Thoracic aorta (tissue), 2 donors: ENCODE measurements around the gene BCL2L1. TPM values are rescaled to one million over a fixed set of nuclear protein-coding genes. Genes with fewer than 3 reads are reported as not detected.
"Not testable (repeated sequence)": the region's sequence is repeated elsewhere in the genome, so short reads cannot be mapped to it uniquely, and the experiment has no call there.

Experiments used
- ATAC-seq: fragments of 150-250 bp; one replicate; pipeline ENCODE4 v1.8.0; 2017; ENCODE audit warnings: low read depth; ENCODE audit not compliant: insufficient number of reproducible peaks, low FRiP score
- DNase-seq: peaks from one replicate; pipeline ENCODE4 v3.0.0-alpha.2; 2020; ENCODE audit warnings: low spot score
- H3K27ac ChIP-seq, 2 donors: fragments of 200-600 bp; sonication (generic); 1 replicate in 1 of 2; 2 replicates in 1 of 2; pipeline ENCODE4 v1.5.1; 2016; ENCODE audit warnings: mild to moderate bottlenecking in 2 of 2, moderate library complexity in 2 of 2
- H3K27me3 ChIP-seq: fragments of 200-600 bp; sonication (generic); replicated peaks from 2 replicates; pipeline ENCODE4 v1.6.0; 2016; ENCODE audit warnings: mild to moderate bottlenecking; ENCODE audit not compliant: insufficient read depth
- H3K36me3 ChIP-seq: fragments of 200-600 bp; sonication (generic); one replicate; pipeline ENCODE4 v1.5.1; 2016
- H3K4me1 ChIP-seq, 2 donors: fragments of 200-600 bp; sonication (generic); 1 replicate in 1 of 2; 2 replicates in 1 of 2; pipeline versions ENCODE4 v1.5.1 to v1.6.0; 2016; ENCODE audit warnings: low read depth in 2 of 2, mild to moderate bottlenecking in 1 of 2; ENCODE audit not compliant: control insufficient read depth in 1 of 2
- H3K4me3 ChIP-seq: fragments of 200-600 bp; sonication (generic); 2 replicates; pipeline ENCODE4 v1.5.1; 2016; ENCODE audit warnings: mild to moderate bottlenecking
- H3K9me3 ChIP-seq: fragments of 200-600 bp; sonication (generic); 2 replicates; pipeline ENCODE4 v1.5.1; 2016
- total RNA-seq, 2 donors: library from RNA; depleted of rRNA; stranded (reverse); fragments of >200 nt; gene quantifications; one replicate each; pipeline versions ENCODE4 v1.1.0 to v1.2.3, GENCODE V29; 2016
- TF ChIP-seq, protein P1 (sequence below): fragments of 200-600 bp; sonication (generic); IDR thresholded peaks from one replicate; pipeline ENCODE4 v1.5.1; 2019; ENCODE audit warnings: antibody characterized with exemption

BCL2L1 gene
- total RNA-seq, 2 donors from 2014 or later = 137 to 187 TPM

DNA sequence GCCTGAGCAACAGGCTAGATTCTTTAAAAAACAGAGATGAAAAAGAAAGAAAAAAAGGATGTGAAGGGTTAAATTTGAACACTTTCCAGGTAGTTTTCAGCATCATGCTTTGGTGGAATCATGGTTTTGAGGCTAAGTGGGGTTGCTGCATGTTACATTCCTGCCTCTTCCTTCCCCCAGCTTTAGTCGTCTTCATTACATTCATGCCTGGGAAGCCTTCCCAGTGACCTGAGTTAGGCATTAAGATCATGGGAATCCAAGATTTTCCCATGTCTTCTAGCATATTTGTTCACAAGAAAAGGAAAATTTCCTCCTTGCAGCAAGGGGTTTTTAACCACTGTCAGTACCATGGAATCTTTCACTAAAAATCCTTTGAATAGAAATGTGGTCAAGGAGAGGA is 28.5 kb upstream of the BCL2L1 start:
- no peak overlapping the region for H3K4me3 ChIP-seq
- no peaks in the 10 kb centered on the region for H3K27me3 ChIP-seq
- H3K9me3 ChIP-seq = no peaks in the 10 kb centered on the region
- H3K4me1 ChIP-seq = no peaks in the 10 kb centered on the region
- no peaks in the 10 kb centered on the region for H3K36me3 ChIP-seq
- H3K27ac ChIP-seq = no peak overlapping the region
- TF ChIP-seq, protein P1, sequence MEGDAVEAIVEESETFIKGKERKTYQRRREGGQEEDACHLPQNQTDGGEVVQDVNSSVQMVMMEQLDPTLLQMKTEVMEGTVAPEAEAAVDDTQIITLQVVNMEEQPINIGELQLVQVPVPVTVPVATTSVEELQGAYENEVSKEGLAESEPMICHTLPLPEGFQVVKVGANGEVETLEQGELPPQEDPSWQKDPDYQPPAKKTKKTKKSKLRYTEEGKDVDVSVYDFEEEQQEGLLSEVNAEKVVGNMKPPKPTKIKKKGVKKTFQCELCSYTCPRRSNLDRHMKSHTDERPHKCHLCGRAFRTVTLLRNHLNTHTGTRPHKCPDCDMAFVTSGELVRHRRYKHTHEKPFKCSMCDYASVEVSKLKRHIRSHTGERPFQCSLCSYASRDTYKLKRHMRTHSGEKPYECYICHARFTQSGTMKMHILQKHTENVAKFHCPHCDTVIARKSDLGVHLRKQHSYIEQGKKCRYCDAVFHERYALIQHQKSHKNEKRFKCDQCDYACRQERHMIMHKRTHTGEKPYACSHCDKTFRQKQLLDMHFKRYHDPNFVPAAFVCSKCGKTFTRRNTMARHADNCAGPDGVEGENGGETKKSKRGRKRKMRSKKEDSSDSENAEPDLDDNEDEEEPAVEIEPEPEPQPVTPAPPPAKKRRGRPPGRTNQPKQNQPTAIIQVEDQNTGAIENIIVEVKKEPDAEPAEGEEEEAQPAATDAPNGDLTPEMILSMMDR = no peak
- no peak for ATAC-seq
- no peak for DNase-seq

DNA sequence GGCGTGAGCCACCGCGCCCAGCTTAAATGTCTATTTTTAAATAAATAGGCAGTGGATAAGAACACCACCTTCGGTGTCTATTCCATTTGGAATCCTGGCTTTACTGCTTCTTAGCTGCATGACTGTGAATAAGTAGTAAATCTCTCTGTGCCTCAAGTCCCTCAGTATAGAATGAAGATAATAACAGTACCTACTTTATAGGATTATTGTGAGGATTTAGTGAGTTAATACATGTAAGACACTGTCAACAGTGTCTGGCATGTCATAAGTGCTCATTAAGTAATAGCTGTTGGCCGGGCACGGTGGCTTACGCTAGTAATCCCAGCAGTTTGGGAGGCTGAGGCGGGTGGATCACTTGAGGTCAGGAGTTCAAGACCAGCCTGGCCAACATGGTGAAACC is 26.6 kb upstream of the BCL2L1 start:
- H3K9me3 ChIP-seq = no peaks in the 10 kb centered on the region
- TF ChIP-seq, protein P1 = no peak
- H3K27ac ChIP-seq = no peak overlapping the region
- no peak overlapping the region for H3K4me3 ChIP-seq
- H3K36me3 ChIP-seq = no peaks in the 10 kb centered on the region
- ATAC-seq = no peak
- H3K4me1 ChIP-seq = no peaks in the 10 kb centered on the region
- no peaks in the 10 kb centered on the region for H3K27me3 ChIP-seq
- DNase-seq = no peak

DNA sequence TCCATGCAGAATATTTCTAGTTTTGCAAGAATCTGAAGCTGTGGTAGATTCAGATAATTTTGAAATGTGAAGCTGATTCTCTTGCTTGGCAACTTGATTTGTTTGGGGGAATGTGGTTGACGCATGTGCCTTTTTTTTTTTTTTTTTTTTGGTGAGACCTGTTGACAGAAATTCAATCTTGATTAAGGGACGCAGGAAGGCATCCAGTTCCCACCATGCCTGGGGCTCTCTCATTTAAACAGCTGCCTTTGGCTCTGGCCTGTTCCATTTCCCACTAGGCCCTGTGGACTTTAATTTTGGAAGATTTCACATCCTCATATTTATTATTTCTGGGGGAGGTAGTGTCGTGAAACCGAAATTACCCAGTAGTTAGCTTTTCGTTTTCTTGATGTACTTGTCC is 25.0 kb upstream of the BCL2L1 start:
- Histone ChIP-seq H3K36me3 (no peaks in the 10 kb centered on the region), H3K9me3 (no peaks in the 10 kb centered on the region), H3K4me1 (no peaks in the 10 kb centered on the region), H3K4me3 (no peak overlapping the region), H3K27ac (peak overlapping the region in 1 of 2 donors; percentile 14), H3K27me3 (no peaks in the 10 kb centered on the region)
- ATAC-seq (no peak), DNase-seq (no peak)
- TF ChIP-seq, protein P1 = no peak

DNA sequence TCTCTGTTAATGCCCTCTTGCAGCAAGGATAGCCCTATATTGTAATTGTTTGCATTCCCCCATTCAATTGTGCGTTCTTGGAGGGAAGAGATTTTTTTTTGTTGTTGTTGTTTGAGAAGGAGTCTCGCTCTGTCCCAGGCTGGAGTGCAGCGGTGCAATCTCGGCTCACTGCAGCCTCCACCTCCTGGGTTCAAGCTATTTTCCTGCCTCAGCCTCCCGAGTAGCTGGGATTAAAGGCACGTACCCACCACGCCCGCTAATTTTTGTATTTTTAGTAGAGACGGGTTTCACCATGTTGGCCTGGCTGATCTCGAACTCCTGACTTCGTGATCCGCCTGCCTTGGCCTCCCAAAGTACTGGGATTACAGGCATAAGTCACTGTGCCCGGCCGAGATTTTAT is 24.4 kb upstream of the BCL2L1 start:
- H3K27me3 ChIP-seq, H3K9me3 ChIP-seq, DNase-seq, ATAC-seq, H3K27ac ChIP-seq, H3K4me3 ChIP-seq, H3K4me1 ChIP-seq, H3K36me3 ChIP-seq: not testable (repeated sequence)

DNA sequence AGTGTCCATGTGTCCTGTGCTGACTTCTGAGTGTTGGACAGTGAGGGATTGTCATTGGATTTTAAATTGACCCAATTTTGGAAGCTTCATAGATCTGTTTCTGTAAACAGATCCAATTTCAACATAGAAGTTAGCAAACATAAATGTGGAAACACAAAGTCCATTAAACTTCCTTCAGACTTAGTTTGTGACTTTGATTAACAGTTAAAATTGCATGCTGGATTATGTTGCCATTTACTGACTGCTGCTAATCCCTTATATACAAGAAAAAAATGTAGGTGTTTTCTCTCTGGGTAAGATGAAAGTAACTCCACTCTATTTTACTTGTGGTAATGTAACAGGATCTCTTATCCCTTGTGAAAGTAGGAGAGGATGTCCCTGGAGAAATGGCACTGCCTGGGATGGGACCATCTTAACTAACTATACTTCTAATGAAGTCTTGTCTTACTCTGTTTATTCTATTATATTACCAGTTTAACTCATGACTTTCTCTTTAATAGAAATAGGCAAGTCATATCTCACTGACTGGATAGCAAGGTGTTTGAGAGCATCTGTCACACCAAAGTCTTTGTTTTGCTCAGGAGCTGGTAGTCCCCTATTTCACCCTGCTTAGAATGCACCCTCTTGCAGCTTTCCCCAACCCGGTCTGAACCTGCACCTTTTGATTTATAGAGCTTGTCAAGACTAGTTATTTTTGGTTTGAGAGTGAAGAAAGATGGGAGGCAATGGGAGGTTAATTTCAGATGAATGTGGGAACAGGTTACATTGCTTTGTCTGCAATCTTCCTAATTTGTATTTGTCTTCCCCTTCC is 23.6 kb upstream of the BCL2L1 start:
- Histone ChIP-seq H3K36me3 (no peaks in the 10 kb centered on the region), H3K4me1 (no peaks in the 10 kb centered on the region), H3K4me3 (no peak overlapping the region), H3K9me3 (no peaks in the 10 kb centered on the region), H3K27me3 (no peaks in the 10 kb centered on the region), H3K27ac (no peak overlapping the region)
- TF ChIP-seq, protein P1 = no peak
- ATAC-seq (no peak), DNase-seq (no peak)
